ENCODE data around the gene FLYWCH1. TPM values are rescaled to one million over a fixed set of nuclear protein-coding genes. Genes with fewer than 3 reads are reported as not detected.

Gene FLYWCH1
- polyA plus RNA-seq, 3 donors: 5.0 to 42.7 (median 7.1) TPM

DNA sequence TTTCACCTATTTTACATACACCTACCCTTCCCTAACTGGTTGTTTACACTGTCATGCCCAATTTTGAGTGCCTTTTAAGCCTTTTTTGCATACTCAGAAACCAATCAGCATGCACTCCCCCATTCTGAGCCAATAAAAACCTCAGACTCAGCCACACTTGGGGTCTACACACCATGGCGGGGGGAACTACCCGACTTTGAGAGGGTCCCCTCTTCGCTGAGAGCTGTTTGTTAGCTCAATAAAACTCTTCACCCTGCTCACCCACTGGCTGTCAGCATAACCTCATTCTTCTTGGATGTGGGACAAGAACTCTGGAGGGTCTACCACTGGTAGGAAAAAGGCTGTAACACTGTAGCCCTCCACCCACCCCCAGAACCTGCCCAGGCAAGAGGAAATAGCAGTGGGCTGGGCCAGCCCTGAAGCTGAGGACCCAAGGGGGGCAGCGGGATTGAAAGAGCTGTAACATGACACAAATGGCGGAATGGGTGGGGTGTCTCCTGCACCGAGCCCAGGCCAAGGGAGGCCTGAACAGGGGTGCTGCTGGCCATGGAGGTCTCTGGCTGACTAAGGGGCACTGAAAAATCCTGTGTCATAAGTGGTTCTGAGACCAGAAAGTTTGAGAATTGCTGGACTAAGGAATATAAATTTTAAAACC is 31.8 kb upstream of the FLYWCH1 start:
- no peak overlapping the region for H3K27ac ChIP-seq (ENCODE audit: low read depth in 1 of 2, low read length in 2 of 2)
- peaks cover 9% of the 10 kb centered on the region for H3K79me2 ChIP-seq (ENCODE audit: insufficient read depth, low read length)
- no peak overlapping the region for H3K9ac ChIP-seq (ENCODE audit: insufficient read depth, low read length, poor library complexity, severe bottlenecking)
- Mint-ChIP-seq H3K27ac (no peak overlapping the region), H3K27me3 (ENCODE audit: low read depth in 3 of 3) (peaks cover 9 to 17% (median 16%) of the 10 kb centered on the region in 3 donors), H3K4me1 (peaks cover 15% of the 10 kb centered on the region), H3K36me3 (no peaks in the 10 kb centered on the region), H3K9me3 (peaks cover 3 to 12% (median 8%) of the 10 kb centered on the region in 7 donors), H3K4me3 (no peak overlapping the region)
- H4K20me1 ChIP-seq (ENCODE audit: insufficient read depth, low read length): no peaks in the 10 kb centered on the region
- H3K9me3 ChIP-seq (replicated peaks in 1 of 2; ENCODE audit: control insufficient read depth in 1 of 2, insufficient read depth in 1 of 2, low read length in 2 of 2): peaks cover 0 to 9% of the 10 kb centered on the region in 2 donors
- no peak for TF ChIP-seq CTCF (IDR thresholded peaks at IDR 0.05)
- no peak for DNase-seq
- H3K36me3 ChIP-seq (replicated peaks in 1 of 2; ENCODE audit: control insufficient read depth in 1 of 2, insufficient read depth in 2 of 2, low read length in 2 of 2): no peaks in the 10 kb centered on the region
- H3K27me3 ChIP-seq (ENCODE audit: control insufficient read depth in 2 of 2, insufficient read depth in 2 of 2, low read length in 2 of 2): no peaks in the 10 kb centered on the region
- no peak overlapping the region for H3K4me2 ChIP-seq (replicated peaks; ENCODE audit: extremely low read depth, low read length, poor library complexity, severe bottlenecking)
- intact Hi-C loops (cut with micrococcal nuclease): loop anchor here in 1 of 2 donors (5.0 kb wide), 1 partner anchor 32 kb away; the partner anchor contains the start of gene FLYWCH1
- no peak overlapping the region for H3K4me3 ChIP-seq (replicated peaks in 1 of 3; ENCODE audit: low read depth in 2 of 3, low read length in 3 of 3)
- WGBS (ENCODE audit: insufficient coverage): 97% methylated on average over 3 of the region's 6 CpGs
- no peak overlapping the region for H2AFZ ChIP-seq (ENCODE audit: insufficient read depth, low read depth, low read length, poor library complexity, severe bottlenecking)
- peaks cover 13 to 22% of the 10 kb centered on the region in 2 donors for H3K4me1 ChIP-seq (ENCODE audit: control insufficient read depth in 1 of 2, insufficient read depth in 2 of 2, low read length in 2 of 2)

DNA sequence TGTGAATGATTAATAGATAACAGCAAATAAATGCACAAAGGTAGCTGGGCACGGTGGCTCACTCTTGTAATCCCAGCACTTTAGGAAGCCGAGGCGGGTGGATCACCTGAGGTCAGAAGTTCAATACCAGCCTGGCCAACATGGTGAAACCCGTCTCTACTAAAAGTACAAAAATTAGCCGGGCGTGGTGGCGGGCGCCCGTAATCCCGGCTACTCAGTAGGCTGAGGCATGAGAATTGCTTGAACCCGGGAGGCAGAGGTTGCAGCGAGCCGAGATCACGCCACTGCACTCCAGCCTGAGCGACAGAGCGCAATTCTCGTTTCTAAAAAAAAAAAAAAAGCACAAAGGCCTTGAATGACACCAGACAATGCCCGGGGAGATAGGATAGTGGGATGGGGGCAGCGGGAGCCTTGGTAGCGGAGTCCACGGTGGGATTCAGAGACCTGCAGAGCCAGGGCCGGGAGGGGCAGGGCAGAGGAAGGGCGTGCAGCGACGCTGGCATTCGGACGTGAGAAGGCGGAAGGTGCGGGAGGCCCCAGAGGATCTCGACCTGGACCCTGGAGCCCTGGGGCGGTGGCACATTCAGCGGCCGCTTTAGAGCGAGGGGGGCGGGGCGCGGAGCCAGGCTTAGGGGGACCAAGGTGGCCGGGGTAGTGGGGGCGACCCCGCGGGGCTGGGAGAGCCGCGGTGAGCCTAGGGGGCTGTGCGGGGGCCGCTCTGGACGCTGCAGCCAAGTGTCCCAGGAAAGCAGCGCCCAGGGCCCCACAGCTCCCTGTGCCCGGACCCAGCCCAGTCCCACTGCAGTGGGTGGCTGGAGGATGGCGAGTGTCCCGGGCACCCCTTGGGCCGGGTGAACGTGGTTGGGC is 29.7 kb upstream of the FLYWCH1 start:
- H2AFZ ChIP-seq (ENCODE audit: insufficient read depth, low read depth, low read length, poor library complexity, severe bottlenecking): peak overlapping the region; percentile 96
- H3K27me3 ChIP-seq (ENCODE audit: control insufficient read depth in 2 of 2, insufficient read depth in 2 of 2, low read length in 2 of 2): no peaks in the 10 kb centered on the region
- H4K20me1 ChIP-seq (ENCODE audit: insufficient read depth, low read length): no peaks in the 10 kb centered on the region
- WGBS (ENCODE audit: insufficient coverage): 3% methylated on average over 46 of the region's 52 CpGs
- peak overlapping the region; percentile 44 to 84 (median 48) for H3K4me3 ChIP-seq (replicated peaks in 1 of 3; ENCODE audit: low read depth in 2 of 3, low read length in 3 of 3)
- H3K27me3 Mint-ChIP-seq (ENCODE audit: low read depth in 3 of 3): peaks cover 9 to 11% (median 10%) of the 10 kb centered on the region in 3 donors
- peaks cover 9% of the 10 kb centered on the region for H3K79me2 ChIP-seq (ENCODE audit: insufficient read depth, low read length)
- H3K9me3 ChIP-seq (replicated peaks in 1 of 2; ENCODE audit: control insufficient read depth in 1 of 2, insufficient read depth in 1 of 2, low read length in 2 of 2): peaks cover 0 to 9% of the 10 kb centered on the region in 2 donors
- peaks cover 3 to 13% (median 9%) of the 10 kb centered on the region in 7 donors for H3K9me3 Mint-ChIP-seq
- H3K27ac ChIP-seq (ENCODE audit: low read depth in 1 of 2, low read length in 2 of 2): peak overlapping the region; percentile 70 to 89
- no peaks in the 10 kb centered on the region for H3K36me3 Mint-ChIP-seq
- peaks cover 14% of the 10 kb centered on the region for H3K4me1 Mint-ChIP-seq
- H3K4me3 Mint-ChIP-seq: peak overlapping the region; percentile 83 to 92
- peak in 2 of 3 donors; percentile 29 to 44 for DNase-seq
- no peaks in the 10 kb centered on the region for H3K36me3 ChIP-seq (replicated peaks in 1 of 2; ENCODE audit: control insufficient read depth in 1 of 2, insufficient read depth in 2 of 2, low read length in 2 of 2)
- intact Hi-C loops (cut with micrococcal nuclease): loop anchor here in 1 of 2 donors (1.0 kb wide), 1 partner anchor 23 kb away; no protein-coding TSS in a partner anchor
- TF ChIP-seq CTCF (IDR thresholded peaks at IDR 0.05): no peak
- H3K4me2 ChIP-seq (replicated peaks; ENCODE audit: extremely low read depth, low read length, poor library complexity, severe bottlenecking): peak overlapping the region; percentile 89
- peak overlapping the region; percentile 93 to 98 (median 97) for H3K27ac Mint-ChIP-seq
- H3K9ac ChIP-seq (ENCODE audit: insufficient read depth, low read length, poor library complexity, severe bottlenecking): peak overlapping the region; percentile 81
- H3K4me1 ChIP-seq (ENCODE audit: control insufficient read depth in 1 of 2, insufficient read depth in 2 of 2, low read length in 2 of 2): peaks cover 13 to 22% of the 10 kb centered on the region in 2 donors

Measured in CD14-positive monocyte (primary cell).